Esophagus squamous epithelium (tissue), 5 donors: ENCODE data around the gene TBC1D32. TPM values are rescaled to one million over a fixed set of nuclear protein-coding genes. Genes with fewer than 3 reads are reported as not detected.

ENCODE experiments used
- DNase-seq: peaks from one replicate; lab custom pipeline; 2025; lab: John Stamatoyannopoulos, UW
- H3K27ac ChIP-seq, 4 donors: fragments of 200-600 bp; sonication (generic); one replicate each; pipeline ENCODE4 v1.5.1; 2016 to 2019; ENCODE audit warnings: mild to moderate bottlenecking in 1 of 4
- H3K27me3 ChIP-seq, 4 donors: fragments of 200-600 bp; sonication (generic); 1 replicate in 3 of 4; 2 replicates in 1 of 4; pipeline versions ENCODE4 v1.5.1 to v1.6.0; 2017 to 2021; ENCODE audit warnings: antibody characterized with exemption in 1 of 4
- H3K36me3 ChIP-seq, 3 donors: fragments of 200-600 bp; sonication (generic); one replicate each; pipeline ENCODE4 v1.5.1; 2016 to 2019
- H3K4me1 ChIP-seq, 3 donors: fragments of 200-600 bp; sonication (generic); one replicate each; pipeline ENCODE4 v1.5.1; 2017 to 2019
- H3K4me3 ChIP-seq, 4 donors: fragments of 200-600 bp; sonication (generic); 1 replicate in 3 of 4; 2 replicates in 1 of 4; pipeline ENCODE4 v1.5.1; 2016 to 2019; ENCODE audit warnings: mild to moderate bottlenecking in 2 of 4, moderate library complexity in 1 of 4
- H3K9me3 ChIP-seq, 3 donors: fragments of 200-600 bp; sonication (generic); one replicate each; pipeline ENCODE4 v1.5.1; 2016 to 2019
- CTCF ChIP-seq, 6 experiments: fragments of 450-650 bp in 4 of 6; fragments of 200-600 bp in 2 of 6; sonication (generic) in 2 of 6; IDR thresholded peaks; one replicate each; pipeline ENCODE4 v1.5.1; 2016 to 2019; ENCODE audit warnings: antibody characterized with exemption in 6 of 6, mild to moderate bottlenecking in 4 of 6, moderate library complexity in 4 of 6
- POLR2A ChIP-seq, 4 donors: fragments of 450-650 bp; IDR thresholded peaks; one replicate each; pipeline ENCODE4 v1.6.1; 2017; ENCODE audit warnings: antibody characterized with exemption in 4 of 4, mild to moderate bottlenecking in 4 of 4, moderate library complexity in 3 of 4
- WGBS, 2 donors: methylation state at CpG; one replicate each; pipeline ENCODE4 v1.1.5; 2018; 5-methylcytosine and 5-hydroxymethylcytosine counted together
- intact Hi-C: fragments of 100-400 bp; cut with DNase I; formaldehyde crosslinking; loops from one replicate; pipeline ENCODE4 v1.15.0; 2022
- total RNA-seq, 4 donors: library from RNA; depleted of rRNA; stranded (reverse); fragments of >200 nt; gene quantifications; one replicate each; pipeline ENCODE4 v1.1.0, GENCODE V29; 2016
- donor health status: DM: yes; HTN: yes; CAD: no.

TBC1D32 gene
- total RNA-seq, 4 donors from 2014 or later = 2.2 to 6.5 (median 3.8) TPM

GRCh38 chr6:121330516-121330915 is 3.8 kb downstream of the TBC1D32 start:
- no peak for DNase-seq
- H3K36me3 ChIP-seq = no peaks in the 10 kb centered on the region
- H3K27ac ChIP-seq = no peak overlapping the region
- WGBS, 2 donors = 66 to 69% methylated on average over 2 of the region's 2 CpGs
- H3K27me3 ChIP-seq = no peaks in the 10 kb centered on the region
- H3K9me3 ChIP-seq = no peaks in the 10 kb centered on the region
- intact Hi-C loops = no loop called here
- TF ChIP-seq POLR2A (IDR thresholded peaks at IDR 0.05) (no peak), CTCF (IDR thresholded peaks at IDR 0.05) (no peak)
- H3K4me3 ChIP-seq = no peak overlapping the region
- H3K4me1 ChIP-seq = peaks cover 0 to 16% (median 0%) of the 10 kb centered on the region in 3 donors

DNA sequence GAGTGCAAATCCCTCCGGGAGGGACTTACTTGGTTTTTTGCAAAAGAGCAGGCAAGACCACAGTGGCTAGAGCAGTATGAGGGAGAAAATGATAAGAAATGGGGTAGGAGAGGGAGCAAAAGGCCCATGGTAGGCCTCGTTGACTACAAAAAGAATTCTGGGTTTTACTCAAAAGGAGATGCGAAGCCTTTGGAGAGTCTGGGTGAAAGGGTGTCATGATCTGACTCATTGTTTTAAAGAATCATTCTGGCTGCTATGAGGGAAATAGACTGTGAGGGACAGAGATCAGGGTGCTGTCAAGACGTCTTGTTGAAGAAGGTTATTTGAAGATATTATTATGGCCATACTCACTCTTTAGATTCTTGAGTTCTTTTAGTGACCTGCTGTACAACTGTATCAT is 13.0 kb downstream of the TBC1D32 start:
- WGBS, 2 donors = 73 to 82% methylated on average over 4 of the region's 4 CpGs
- no peaks in the 10 kb centered on the region for H3K9me3 ChIP-seq
- H3K4me1 ChIP-seq = no peaks in the 10 kb centered on the region
- H3K27ac ChIP-seq = no peak overlapping the region
- TF ChIP-seq CTCF (IDR thresholded peaks at IDR 0.05) = no peak
- no peak overlapping the region for H3K4me3 ChIP-seq
- no peak for DNase-seq
- intact Hi-C loops = no loop called here
- no peaks in the 10 kb centered on the region for H3K27me3 ChIP-seq
- H3K36me3 ChIP-seq = peaks cover 0 to 8% (median 0%) of the 10 kb centered on the region in 3 donors

DNA sequence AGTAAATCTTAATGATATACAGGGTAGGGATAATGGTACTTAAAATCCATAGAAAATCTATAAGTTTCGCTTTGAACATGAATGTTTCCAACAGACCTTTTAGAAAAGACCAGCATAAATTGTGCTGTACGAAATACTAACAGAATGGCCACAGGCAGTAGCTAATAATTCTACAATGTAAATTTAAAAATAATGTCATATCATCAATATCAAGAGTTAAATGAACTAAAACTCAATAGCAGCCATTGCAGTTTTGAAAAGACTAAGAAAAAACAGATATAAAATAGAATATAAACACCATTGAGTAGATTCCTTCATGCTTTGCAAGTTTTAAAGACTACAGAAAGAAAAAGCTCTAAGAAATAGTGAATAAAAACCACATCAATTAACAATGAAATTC is 14.7 kb downstream of the TBC1D32 start:
- TF ChIP-seq POLR2A (IDR thresholded peaks at IDR 0.05) (no peak), CTCF (IDR thresholded peaks at IDR 0.05) (no peak)
- no peak overlapping the region for H3K4me3 ChIP-seq
- H3K36me3 ChIP-seq = peaks cover 0 to 8% (median 0%) of the 10 kb centered on the region in 3 donors
- intact Hi-C loops = no loop called here
- no peaks in the 10 kb centered on the region for H3K4me1 ChIP-seq
- DNase-seq = no peak
- no peaks in the 10 kb centered on the region for H3K9me3 ChIP-seq
- H3K27ac ChIP-seq = no peak overlapping the region
- 78 to 91% methylated on average over 2 of the region's 2 CpGs for WGBS, 2 donors
- H3K27me3 ChIP-seq = no peaks in the 10 kb centered on the region

- H3K4me3 ChIP-seq = peak overlapping the region in 1 of 4 donors; percentile 40
- WGBS, 2 donors = 32 to 42% methylated on average over 4 of the region's 4 CpGs
These were observed 15.1 kb downstream of the TBC1D32 start for GRCh38 chr6:121319112-121319553.

More at GRCh38 chr6:121319112-121319553, 15.1 kb downstream of the TBC1D32 start:
- H3K36me3 ChIP-seq = peaks cover 0 to 8% (median 0%) of the 10 kb centered on the region in 3 donors
- no peak for DNase-seq
- TF ChIP-seq CTCF (IDR thresholded peaks at IDR 0.05) (peak in 4 of 6 experiments; percentile 12 to 42 (median 36)), POLR2A (IDR thresholded peaks at IDR 0.05) (no peak)
- intact Hi-C loops = no loop called here
- H3K4me1 ChIP-seq = no peaks in the 10 kb centered on the region
- no peak overlapping the region for H3K27ac ChIP-seq
- no peaks in the 10 kb centered on the region for H3K9me3 ChIP-seq
- no peaks in the 10 kb centered on the region for H3K27me3 ChIP-seq
